ENCODE results near the gene FMNL3. TPM values are rescaled to one million over a fixed set of nuclear protein-coding genes. Genes with fewer than 3 reads are reported as not detected.

FMNL3 gene
- polyA plus RNA-seq, 1 of the 3 experiments (the other 2 are of a cell fraction): 10.2 TPM

- TF ChIP-seq REST (IDR thresholded peaks at IDR 0.05; ENCODE audit: low read depth, low read length) (no peak), EP300 (IDR thresholded peaks at IDR 0.05; ENCODE audit: borderline replicate concordance in 1 of 2, low read depth in 1 of 2, low read length in 1 of 2) (no peak), FOSL2 (IDR thresholded peaks at IDR 0.05; ENCODE audit: borderline replicate concordance, low read depth) (no peak), PBX3 (IDR thresholded peaks at IDR 0.05) (no peak), YY1 (IDR thresholded peaks at IDR 0.05; ENCODE audit: low read depth) (no peak)
These were observed 17.4 kb downstream of the FMNL3 start (continued) for GRCh38 chr12:49689785-49690184.

- Histone ChIP-seq H3K9ac (no peak overlapping the region), H3K4me2 (no peak overlapping the region), H3K9me3 (no peaks in the 10 kb centered on the region), H4K20me1 (ENCODE audit: insufficient read depth) (peaks cover 60% of the 10 kb centered on the region), H2AFZ (ENCODE audit: low read depth) (no peak overlapping the region), H3K27me3 (ENCODE audit: insufficient read depth) (no peaks in the 10 kb centered on the region), H3K36me3 (replicated peaks in 1 of 2; ENCODE audit: control insufficient read depth in 1 of 2, insufficient read depth in 2 of 2, low read length in 1 of 2) (no peaks in the 10 kb centered on the region), H3K4me3 (ENCODE audit: low read depth in 2 of 2, low read length in 1 of 2) (no peak overlapping the region), H3K27ac (ENCODE audit: low read depth in 2 of 2, low read length in 1 of 2) (no peak overlapping the region), H3K9me2 (no peaks in the 10 kb centered on the region), H3K79me2 (ENCODE audit: insufficient read depth) (peaks cover 98% of the 10 kb centered on the region), H3F3A (replicated peaks; ENCODE audit: insufficient read depth) (no peaks in the 10 kb centered on the region), H3K4me1 (ENCODE audit: control insufficient read depth in 1 of 2, insufficient read depth in 2 of 2, low read depth in 1 of 2, low read length in 1 of 2) (peaks cover 0 to 5% of the 10 kb centered on the region in 2 experiments; a peak in 2 of 4 replicates)
- TF ChIP-seq REST (IDR thresholded peaks at IDR 0.05; ENCODE audit: low read depth, low read length): no peak
- TF ChIP-seq IRF3 (IDR thresholded peaks at IDR 0.05; ENCODE audit: low read depth, low read length): no peak
- no peak for TF ChIP-seq USF2 (IDR thresholded peaks at IDR 0.05; ENCODE audit: borderline replicate concordance, low read depth, low read length)
- no peak for TF ChIP-seq JUND (IDR thresholded peaks at IDR 0.05)
- no peak for TF ChIP-seq RAD21 (IDR thresholded peaks at IDR 0.05; ENCODE audit: low read length)
- no peak for TF ChIP-seq YY1 (IDR thresholded peaks at IDR 0.05; ENCODE audit: low read depth)
- no peak for TF ChIP-seq EZH2phosphoT487 (IDR thresholded peaks at IDR 0.05; ENCODE audit: borderline replicate concordance, low read depth)
- 80% methylated on average over 2 of the region's 2 CpGs for whole genome bisulfite sequencing (ENCODE audit: low lambda C conversion rate)
- no peak for DNase-seq
- POLR2A ChIA-PET: interaction anchor here (1.4 kb wide), 1 partner anchor 16 kb away, joined by 7 read pairs; no protein-coding TSS in a partner anchor
- CTCF ChIA-PET: interaction anchor here (1.0 to 1.8 kb wide), 3 partner anchors 14 to 330 kb away, joined by 3 to 6 read pairs (median 6); no protein-coding TSS in a partner anchor
These were observed 18.0 kb downstream of the FMNL3 start for GRCh38 chr12:49689237-49689636.
